K562 (cell line): Measurements from ENCODE around the gene HJV. TPM values are rescaled to one million over a fixed set of nuclear protein-coding genes. Genes with fewer than 3 reads are reported as not detected.

Source experiments
- BRD9 ChIP-seq: fragments of 450-650 bp; IDR thresholded peaks from 2 replicates; pipeline ENCODE4 v1.6.1; 2018; ENCODE audit warnings: low read depth; ENCODE audit not compliant: partially characterized antibody
- CC2D1A ChIP-seq: fragments of 450-650 bp; IDR thresholded peaks from 2 replicates; pipeline ENCODE4 v1.6.1; 2017; ENCODE audit warnings: mild to moderate bottlenecking
- CHD1 ChIP-seq: fragments of 200-600 bp; sonication (generic); IDR thresholded peaks from one replicate; pipeline ENCODE4 v1.6.1; 2012; ENCODE audit warnings: mild to moderate bottlenecking, moderate library complexity, low read length, inconsistent platforms
- DPF2 ChIP-seq: fragments of 450-650 bp; IDR thresholded peaks from 2 replicates; pipeline ENCODE4 v1.6.1; 2016
- ETV5 ChIP-seq: sonication (generic); formaldehyde crosslinking; IDR thresholded peaks from 2 replicates; pipeline ENCODE4 v1.4.0; 2020; ENCODE audit warnings: low read depth, mild to moderate bottlenecking, missing genetic modification reagents
- HMGN3 ChIP-seq: IDR thresholded peaks from 2 replicates; pipeline ENCODE4 v1.6.1; 2011; ENCODE audit warnings: borderline replicate concordance, low read depth, mild to moderate bottlenecking, mixed read lengths, low read length; ENCODE audit not compliant: insufficient read length; ENCODE audit errors: extremely low read depth
- HNRNPK ChIP-seq: fragments of 200-400 bp; formaldehyde crosslinking; IDR thresholded peaks from one replicate; pipeline ENCODE4 v1.6.1; 2018; ENCODE audit warnings: mild to moderate bottlenecking, low read depth, low read length; ENCODE audit not compliant: poor library complexity, severe bottlenecking
- MNT ChIP-seq, 2 experiments: fragments of 450-650 bp; conservative IDR thresholded peaks; 2 replicates each; pipeline ENCODE4 v1.6.1; 2017; ENCODE audit warnings: mild to moderate bottlenecking in 2 of 2, moderate library complexity in 2 of 2
- NR2C2 ChIP-seq, 2 experiments: fragments of 200-800 bp in 1 of 2; sonication (Bioruptor generic) in 1 of 2; sonication (generic) in 1 of 2; formaldehyde crosslinking in 1 of 2; IDR thresholded peaks; 2 replicates each; pipeline versions ENCODE4 v1.6.1 to v1.8.0; 2016 to 2022; ENCODE audit warnings: mild to moderate bottlenecking in 1 of 2, missing compliant biosample characterization in 1 of 2, missing genetic modification characterization in 1 of 2, missing genetic modification reagents in 1 of 2
- SMAD4 ChIP-seq: fragments of 250-450 bp; sonication (Bioruptor Pico); conservative IDR thresholded peaks from 2 replicates; pipeline ENCODE4 v1.8.0; 2021; ENCODE audit warnings: inconsistent platforms, mild to moderate bottlenecking, moderate library complexity
- TOE1 ChIP-seq, 2 experiments: fragments of 450-650 bp in 1 of 2; sonication (generic) in 1 of 2; formaldehyde crosslinking in 1 of 2; IDR thresholded peaks; 2 replicates each; pipeline versions ENCODE4 v1.7.1 to v1.8.0; 2016 to 2022; ENCODE audit warnings: borderline replicate concordance in 2 of 2, mild to moderate bottlenecking in 2 of 2, antibody characterized with exemption in 1 of 2, inconsistent platforms in 1 of 2, low read depth in 1 of 2, missing genetic modification reagents in 1 of 2, moderate library complexity in 1 of 2
- UBTF ChIP-seq, 2 experiments: IDR thresholded peaks; 2 replicates each; pipeline ENCODE4 v1.6.1; 2012; ENCODE audit warnings: improper control_type of control experiment in 2 of 2, low read depth in 2 of 2, low read length in 2 of 2, borderline replicate concordance in 1 of 2
- ZBTB43 ChIP-seq: sonication (generic); formaldehyde crosslinking; IDR thresholded peaks from 2 replicates; pipeline ENCODE4 v1.8.0; 2023; ENCODE audit warnings: mild to moderate bottlenecking, missing genetic modification reagents
- ZC3H8 ChIP-seq: fragments of 450-650 bp; IDR thresholded peaks from 2 replicates; pipeline ENCODE4 v1.6.1; 2017
- ZNF395 ChIP-seq: fragments of 200-800 bp; sonication (Bioruptor generic); IDR thresholded peaks from 2 replicates; pipeline ENCODE4 v1.6.1; 2017; ENCODE audit warnings: missing genetic modification characterization, missing compliant biosample characterization
- ZNF668 ChIP-seq: fragments of 250-450 bp; sonication (Bioruptor Pico); IDR thresholded peaks from 2 replicates; pipeline ENCODE4 v1.8.0; 2022; ENCODE audit warnings: mild to moderate bottlenecking, inconsistent platforms
- polyA plus RNA-seq, 8 experiments: library from polyadenylated mRNA; depleted of rRNA in 4 of 8; stranded (reverse) in 5 of 8; unstranded in 3 of 8; fragments of >200 nt; fragmentation: Nextera tagmentation in 2 of 8; fragmentation: Illumina TruSeq in 1 of 8; extraction: Ambion mirVana in 2 of 8; extraction: Trizol in 1 of 8; gene quantifications; 2 replicates each; pipeline versions ENCODE4 v1.2.1 to v1.2.3, GENCODE V29; 2011 to 2014; ENCODE audit warnings: inconsistent platforms in 1 of 8, missing spikeins in 1 of 8
- total RNA-seq, 7 experiments: library from RNA; depleted of rRNA in 6 of 7; stranded (reverse); fragments of >200 nt in 6 of 7; fragmentation: Illumina TruSeq in 2 of 7; extraction: Trizol in 2 of 7; gene quantifications; 2 replicates each; pipeline versions ENCODE4 v1.2.1 to v1.2.3, GENCODE V29; 2011 to 2021; ENCODE audit warnings: low replicate concordance in 1 of 7

The HJV gene
- total and polyA plus RNA-seq, 9 of the 15 experiments (the other 6 are each of a cell fraction or from before 2014, with no cell fraction given): 1.0 to 6.6 (median 2.4) TPM

DNA sequence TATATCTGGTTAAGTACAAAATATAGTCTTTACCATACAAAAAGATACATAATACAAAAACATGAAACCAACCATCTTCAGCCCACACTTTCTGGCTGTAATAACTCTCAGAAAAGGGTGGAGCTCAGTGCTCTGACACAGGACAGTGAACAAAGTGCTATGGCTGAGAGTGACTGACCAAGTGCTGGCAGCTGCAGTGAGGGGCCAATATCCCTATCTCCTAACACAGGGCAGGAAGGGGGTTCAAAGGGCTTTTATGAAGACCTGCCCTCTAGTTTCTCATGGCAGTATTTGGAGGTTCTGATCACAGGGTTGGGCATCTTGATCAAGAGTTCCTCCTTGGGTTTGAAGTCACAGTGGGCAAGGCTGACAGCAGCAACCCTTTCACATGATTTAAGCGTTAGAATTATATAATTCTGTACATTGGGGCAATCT, 29.0 kb downstream of the HJV start (continued):
- TF ChIP-seq UBTF (IDR thresholded peaks at IDR 0.05; ENCODE audit: borderline replicate concordance in 1 of 2, low read depth in 2 of 2, low read length in 2 of 2) (0 out of 4 replicates have a peak, but pooled peaks of 1 of the 2 experiments have one; percentile 32), ZNF395 (0 out of 2 replicates have a peak, but pooled peaks have one; percentile 6), ZBTB43 (0 out of 2 replicates have a peak, but pooled peaks have one; percentile 28), ZC3H8 (no peak), DPF2 (no peak), TOE1 (IDR thresholded peaks at IDR 0.05; ENCODE audit: borderline replicate concordance) (no peak), TOE1 (CRISPR knock-in tag; IDR thresholded peaks at IDR 0.05; ENCODE audit: borderline replicate concordance, low read depth) (no peak), CHD1 (peak; percentile 97), HMGN3 (no peak), ZNF668 (CRISPR knock-in tag) (no peak), NR2C2 (CRISPR knock-in tag; IDR thresholded peaks at IDR 0.05) (no peak), NR2C2 (tag; IDR thresholded peaks at IDR 0.05) (peak; percentile 42; the same call in 1 of the 2 replicates), MNT (conservative IDR thresholded peaks at IDR 0.05) (no peak), ETV5 (CRISPR knock-in tag) (no peak), SMAD4 (no peak), HNRNPK (no peak), CC2D1A (no peak), BRD9 (no peak)
